Loucy (cell line): ENCODE results near the gene CDK1.

Experiments
- EZH2phosphoT487 ChIP-seq: fragments of 200-600 bp; IDR thresholded peaks from 2 replicates; pipeline ENCODE4 v1.6.1; 2018; ENCODE audit warnings: antibody characterized with exemption, mild to moderate bottlenecking, moderate library complexity, borderline replicate concordance
- TF ChIP-seq, protein P1 (sequence below): fragments of 200-600 bp; sonication (generic); conservative IDR thresholded peaks from 2 replicates; pipeline ENCODE4 v1.5.1; 2014; ENCODE audit warnings: mild to moderate bottlenecking, antibody characterized with exemption, low read length

DNA sequence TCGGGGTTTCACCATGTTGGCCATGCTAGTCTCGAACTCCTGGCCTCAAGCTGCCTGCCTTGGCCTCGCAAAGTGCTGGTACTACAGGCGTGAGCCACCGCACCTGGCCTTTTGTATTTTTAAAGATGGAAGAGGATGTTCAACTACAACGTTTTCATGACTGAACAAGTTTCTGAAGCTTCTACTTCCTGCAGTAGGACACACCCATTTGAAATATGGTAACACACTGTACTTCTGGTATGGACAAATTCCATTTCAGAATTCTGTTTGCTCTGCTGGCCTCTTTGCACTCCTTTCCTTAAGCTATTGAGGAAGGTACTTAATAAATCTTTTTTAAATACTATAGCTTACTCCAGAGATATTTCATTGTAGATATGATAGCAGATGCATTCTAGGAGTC lies 10.9 kb upstream of the CDK1 start:
- TF ChIP-seq, protein P1, sequence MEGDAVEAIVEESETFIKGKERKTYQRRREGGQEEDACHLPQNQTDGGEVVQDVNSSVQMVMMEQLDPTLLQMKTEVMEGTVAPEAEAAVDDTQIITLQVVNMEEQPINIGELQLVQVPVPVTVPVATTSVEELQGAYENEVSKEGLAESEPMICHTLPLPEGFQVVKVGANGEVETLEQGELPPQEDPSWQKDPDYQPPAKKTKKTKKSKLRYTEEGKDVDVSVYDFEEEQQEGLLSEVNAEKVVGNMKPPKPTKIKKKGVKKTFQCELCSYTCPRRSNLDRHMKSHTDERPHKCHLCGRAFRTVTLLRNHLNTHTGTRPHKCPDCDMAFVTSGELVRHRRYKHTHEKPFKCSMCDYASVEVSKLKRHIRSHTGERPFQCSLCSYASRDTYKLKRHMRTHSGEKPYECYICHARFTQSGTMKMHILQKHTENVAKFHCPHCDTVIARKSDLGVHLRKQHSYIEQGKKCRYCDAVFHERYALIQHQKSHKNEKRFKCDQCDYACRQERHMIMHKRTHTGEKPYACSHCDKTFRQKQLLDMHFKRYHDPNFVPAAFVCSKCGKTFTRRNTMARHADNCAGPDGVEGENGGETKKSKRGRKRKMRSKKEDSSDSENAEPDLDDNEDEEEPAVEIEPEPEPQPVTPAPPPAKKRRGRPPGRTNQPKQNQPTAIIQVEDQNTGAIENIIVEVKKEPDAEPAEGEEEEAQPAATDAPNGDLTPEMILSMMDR, result no peak
- no peak for TF ChIP-seq EZH2phosphoT487
